Colonic mucosa (tissue), 4 donors: ENCODE results near the gene SEC24D. TPM values are rescaled to one million over a fixed set of nuclear protein-coding genes. Genes with fewer than 3 reads are reported as not detected.

Experiments used
- DNase-seq: peaks from one replicate; pipeline ENCODE4 v3.0.0-alpha.2; 2020
- H3K27ac ChIP-seq: fragments of 200-600 bp; one replicate; pipeline ENCODE4 v1.8.0; 2021
- H3K27me3 ChIP-seq: fragments of 200-600 bp; one replicate; pipeline ENCODE4 v1.8.0; 2021
- H3K36me3 ChIP-seq: fragments of 200-600 bp; one replicate; pipeline ENCODE4 v1.8.0; 2021
- H3K4me1 ChIP-seq: fragments of 200-600 bp; one replicate; pipeline ENCODE4 v1.8.0; 2021; ENCODE audit warnings: mild to moderate bottlenecking
- H3K4me3 ChIP-seq: fragments of 200-600 bp; one replicate; pipeline ENCODE4 v1.8.0; 2021
- H3K9ac ChIP-seq, 2 donors: one replicate each; pipeline ENCODE4 v1.7.0; 2013; ENCODE audit warnings: control low read depth in 2 of 2, low read depth in 2 of 2, low read length in 2 of 2
- H3K9me3 ChIP-seq: fragments of 200-600 bp; one replicate; pipeline ENCODE4 v1.8.0; 2021
- CTCF ChIP-seq: fragments of 200-600 bp; IDR thresholded peaks from one replicate; pipeline ENCODE4 v1.8.0; 2022; ENCODE audit warnings: antibody characterized with exemption, mild to moderate bottlenecking
- intact Hi-C: fragments of 100-400 bp; cut with DNase I; formaldehyde crosslinking; loops from one replicate; pipeline ENCODE4 v1.14.1; 2022
- total RNA-seq, 2 donors: library from RNA; stranded (reverse); fragmentation: NEBNext Ultra II Directional in 1 of 2; extraction: Animal tissue kit (Norgen Biotek cat#: 25700) in 1 of 2; gene quantifications; one replicate each; pipeline ENCODE4 v1.2.1, GENCODE V29; 2021
- donor health status: healthy.
- donor health status: DM: no; HTN: no; CAD: no.
- donor health status: DM: no; HTN: no; CAD: no.

The SEC24D gene
- total RNA-seq, 2 donors from 2014 or later = 71.8 to 77.0 TPM

- intact Hi-C loops = no loop called here
- H3K27ac ChIP-seq = no peak overlapping the region
- no peak overlapping the region for H3K9ac ChIP-seq
- H3K4me1 ChIP-seq = no peaks in the 10 kb centered on the region
- H3K27me3 ChIP-seq = no peaks in the 10 kb centered on the region
- H3K4me3 ChIP-seq = no peak overlapping the region
- TF ChIP-seq CTCF = no peak
- H3K36me3 ChIP-seq = peaks cover 6% of the 10 kb centered on the region
- no peaks in the 10 kb centered on the region for H3K9me3 ChIP-seq
- DNase-seq = no peak
Observed at GRCh38 chr4:118754890-118755289, 81.0 kb downstream of the SEC24D start.

GRCh38 chr4:118753685-118754084 lies 82.2 kb downstream of the SEC24D start:
- H3K27me3 ChIP-seq = no peaks in the 10 kb centered on the region
- no peak for TF ChIP-seq CTCF
- no peak for DNase-seq
- no peak overlapping the region for H3K9ac ChIP-seq
- no peaks in the 10 kb centered on the region for H3K4me1 ChIP-seq
- intact Hi-C loops = no loop called here
- H3K9me3 ChIP-seq = no peaks in the 10 kb centered on the region
- no peak overlapping the region for H3K4me3 ChIP-seq
- no peak overlapping the region for H3K27ac ChIP-seq
- peaks cover 6% of the 10 kb centered on the region for H3K36me3 ChIP-seq

GRCh38 chr4:118753096-118753495 lies 82.8 kb downstream of the SEC24D start:
- intact Hi-C loops = no loop called here
- TF ChIP-seq CTCF = no peak
- H3K27ac ChIP-seq = no peak overlapping the region
- DNase-seq = no peak
- H3K36me3 ChIP-seq = peaks cover 6% of the 10 kb centered on the region
- no peaks in the 10 kb centered on the region for H3K4me1 ChIP-seq
- H3K9ac ChIP-seq = no peak overlapping the region
- no peaks in the 10 kb centered on the region for H3K9me3 ChIP-seq
- no peaks in the 10 kb centered on the region for H3K27me3 ChIP-seq
- H3K4me3 ChIP-seq = no peak overlapping the region

GRCh38 chr4:118752551-118752950 lies 83.4 kb downstream of the SEC24D start:
- H3K4me3 ChIP-seq = no peak overlapping the region
- no peaks in the 10 kb centered on the region for H3K27me3 ChIP-seq
- no peak overlapping the region for H3K27ac ChIP-seq
- no peak overlapping the region for H3K9ac ChIP-seq
- no peak for TF ChIP-seq CTCF
- no peaks in the 10 kb centered on the region for H3K4me1 ChIP-seq
- no peak for DNase-seq
- H3K9me3 ChIP-seq = no peaks in the 10 kb centered on the region
- intact Hi-C loops = no loop called here
- H3K36me3 ChIP-seq = peaks cover 6% of the 10 kb centered on the region

DNA sequence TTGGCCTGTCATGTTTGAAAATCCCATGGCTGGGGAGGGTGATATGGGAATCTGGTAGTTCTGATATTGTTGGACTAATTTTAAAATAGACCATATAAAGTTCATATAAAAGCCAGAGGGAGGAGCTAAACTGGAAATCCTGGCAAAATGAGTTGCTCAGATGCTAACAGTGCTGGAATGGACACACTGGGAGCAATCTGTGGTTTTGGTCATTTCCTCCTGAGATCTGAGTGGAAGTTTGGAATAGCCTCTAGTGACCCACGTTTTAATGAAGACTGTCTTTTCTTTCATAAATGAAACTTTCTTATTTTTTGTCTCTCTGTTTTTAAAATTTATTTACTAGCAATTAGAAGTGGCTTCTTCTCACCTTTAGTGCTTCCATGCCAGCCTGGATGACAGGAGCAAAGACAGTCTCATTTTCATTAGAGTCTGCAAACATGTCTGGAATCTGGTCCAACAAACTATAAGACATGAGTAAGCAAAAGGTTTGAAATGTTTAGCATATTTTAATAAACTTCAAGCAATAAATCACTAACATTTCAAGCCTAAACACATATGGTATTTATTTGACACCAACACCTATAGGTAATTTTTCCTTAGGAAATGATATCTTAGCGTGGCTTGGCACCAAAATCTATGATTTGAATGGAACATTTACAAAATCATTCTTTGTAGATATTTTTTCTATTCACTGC lies 84.2 kb downstream of the SEC24D start:
- no peaks in the 10 kb centered on the region for H3K4me1 ChIP-seq

More for the DNA sequence above, 84.2 kb downstream of the SEC24D start:
- no peaks in the 10 kb centered on the region for H3K9me3 ChIP-seq
- no peak for DNase-seq
- H3K4me3 ChIP-seq = no peak overlapping the region
- no peak for TF ChIP-seq CTCF
- no peak overlapping the region for H3K27ac ChIP-seq
- intact Hi-C loops = no loop called here
- H3K36me3 ChIP-seq = peaks cover 6% of the 10 kb centered on the region
- no peak overlapping the region for H3K9ac ChIP-seq
- no peaks in the 10 kb centered on the region for H3K27me3 ChIP-seq
